Heart right ventricle (tissue), 16 donors: ENCODE data around the gene KRTAP22-2. TPM values are rescaled to one million over a fixed set of nuclear protein-coding genes. Genes with fewer than 3 reads are reported as not detected.

Source experiments
- ATAC-seq, 8 donors: fragments of 200-7000 bp; cut with Tn5 transposase; one replicate each; pipeline ENCODE4 v1.9.1; 2020; ENCODE audit warnings: mild to moderate bottlenecking in 8 of 8, moderate library complexity in 8 of 8, moderate number of reproducible peaks in 1 of 8
- DNase-seq, 2 donors: peaks; one replicate each; pipeline ENCODE4 v3.0.0-alpha.2; 2020
- H3K27ac ChIP-seq, 10 donors: fragments of 200-600 bp; sonication (generic) in 2 of 10; one replicate each; pipeline versions ENCODE4 v1.5.0 to v1.8.0; 2020 to 2022; ENCODE audit warnings: mild to moderate bottlenecking in 3 of 10
- H3K27me3 ChIP-seq, 7 donors: fragments of 200-600 bp; one replicate each; pipeline ENCODE4 v1.8.0; 2021 to 2022; ENCODE audit warnings: mild to moderate bottlenecking in 2 of 7
- H3K36me3 ChIP-seq, 9 donors: fragments of 200-600 bp; sonication (generic) in 1 of 9; one replicate each; pipeline versions ENCODE4 v1.5.0 to v1.8.0; 2020 to 2022; ENCODE audit warnings: mild to moderate bottlenecking in 2 of 9
- H3K4me1 ChIP-seq, 9 donors: fragments of 200-600 bp; sonication (generic) in 1 of 9; one replicate each; pipeline versions ENCODE4 v1.5.0 to v1.8.0; 2020 to 2022; ENCODE audit warnings: mild to moderate bottlenecking in 4 of 9
- H3K4me3 ChIP-seq, 10 donors: fragments of 200-600 bp; sonication (generic) in 2 of 10; one replicate each; pipeline versions ENCODE4 v1.5.0 to v1.8.0; 2020 to 2022; ENCODE audit warnings: mild to moderate bottlenecking in 7 of 10, moderate library complexity in 2 of 10
- H3K9me3 ChIP-seq, 11 donors: fragments of 200-600 bp in 10 of 11; sonication (generic) in 2 of 11; one replicate each; pipeline versions ENCODE4 v1.5.0 to v1.8.0; 2013 to 2022; ENCODE audit warnings: mild to moderate bottlenecking in 2 of 11, control low read depth in 1 of 11, moderate library complexity in 1 of 11
- CTCF ChIP-seq, 9 donors: fragments of 200-600 bp; sonication (generic) in 2 of 9; IDR thresholded peaks; one replicate each; pipeline versions ENCODE4 v1.5.0 to v1.8.0; 2021 to 2022; ENCODE audit warnings: antibody characterized with exemption in 9 of 9, mild to moderate bottlenecking in 5 of 9, moderate library complexity in 1 of 9
- WGBS, 2 donors: extraction: QIAGEN DNeasy Blood & Tissue Kit; methylation state at CpG; one replicate each; pipeline ENCODE4 v1.1.7; 2013; ENCODE audit warnings: inconsistent platforms in 1 of 2; 5-methylcytosine and 5-hydroxymethylcytosine counted together
- intact Hi-C, 10 donors: fragments of 100-400 bp; cut with DNase I; formaldehyde crosslinking; loops; one replicate each; pipeline versions ENCODE4 v1.11.1 to v1.14.2; 2022
- long read RNA-seq, 3 donors: library from polyadenylated mRNA; unstranded; transcript quantifications; one replicate each; pipeline ENCODE4 v2.0.0, GENCODE V29; 2020 to 2021
- polyA plus RNA-seq, 2 donors: library from polyadenylated mRNA; stranded (reverse); fragments of 200-250 nt; gene quantifications; one replicate each; pipeline ENCODE4 v1.2.3, GENCODE V29; 2013
- total RNA-seq, 10 donors: library from RNA; stranded (reverse); fragmentation: NEBNext Ultra II Directional in 3 of 10; extraction: Animal tissue kit (Norgen Biotek cat#: 25700) in 3 of 10; gene quantifications; one replicate each; pipeline versions ENCODE4 v1.2.1 to v1.2.4, GENCODE V29; 2021 to 2023
- donor health status: Arrhythmogenic right ventricular cardiomyopathy.
- donor health status: ischemic (EF 13 %, LVEDD 7.1; RV severe dilation, severe dysfunction).
- donor health status: healthy with polysubstance abuse.
- donor health status: DM: no; HTN: yes; CAD: no.
- donor health status: DM: no; HTN: no; CAD: no.
- donor health status: ischemic (EF 25% LVEDD 6.9; RV normal size, moderate dysfunction).
- donor health status: ischemic (EF 25% LVEDD 5.7; RV mildly dilated, moderate dysfunction).
- donor health status: healthy.
- donor health status: DM: yes; HTN: yes; CAD: no.
- donor health status: Ischemic cardiomyopathy.
- donor health status: ischemic (EF 35%, LVEDD 5.7; RV mildly dilated, moderate dysfunction).
- donor health status: nonischemic (EF 11% LVEDD 7.7; RV severe dilation, severe dysfunction).
- donor health status: DM: yes; HTN: yes; CAD: no.
- donor health status: PGD.
- donor health status: ischemic (EF 29% LVEDD 5.4; RV normal size, mild dysfunction).
- donor health status: nonischemic (EF 23%, LVEDD 6.1; RV moderate dilation, normal function).

The KRTAP22-2 gene
- not detected for total RNA-seq
- polyA plus RNA-seq, result not detected
- long read RNA-seq, donor 1, result 0 reads
- long read RNA-seq, donor 2, result 0 reads
- long read RNA-seq, donor 3, result 0 reads

- no peak for ATAC-seq
- intact Hi-C loops, result no loop called here
- Histone ChIP-seq H3K36me3 (no peaks in the 10 kb centered on the region), H3K9me3 (no peaks in the 10 kb centered on the region), H3K4me1 (no peaks in the 10 kb centered on the region), H3K27ac (no peak within 1 kb of the TSS), H3K27me3 (no peaks in the 10 kb centered on the region), H3K4me3 (no peak within 1 kb of the TSS)
- DNase-seq, result no peak
- no peak for TF ChIP-seq CTCF (IDR thresholded peaks at IDR 0.05)
Measured at GRCh38 chr21:30590297-30590696, at the start of gene KRTAP22-2. Gene KRTAP22-2 (minus strand): TSS chr21:30590397.

- ATAC-seq, result no peak
- Histone ChIP-seq H3K27me3 (no peaks in the 10 kb centered on the region), H3K27ac (no peak overlapping the region), H3K4me1 (no peaks in the 10 kb centered on the region), H3K36me3 (no peaks in the 10 kb centered on the region), H3K4me3 (no peak overlapping the region), H3K9me3 (peaks cover 0 to 27% (median 0%) of the 10 kb centered on the region in 11 donors)
- no peak for DNase-seq
- intact Hi-C loops, result no loop called here
- WGBS, 2 donors, result 51 to 62% methylated on average over 3 of the region's 3 CpGs
- no peak for TF ChIP-seq CTCF (IDR thresholded peaks at IDR 0.05)
Measured at GRCh38 chr21:30638686-30639085, 48.5 kb upstream of the KRTAP22-2 start.

- ATAC-seq, result no peak
- DNase-seq, result no peak
- 91 to 92% methylated on average over 1 of the region's 1 CpG for WGBS, 2 donors
- no peaks in the 10 kb centered on the region for H3K27me3 ChIP-seq
- no peaks in the 10 kb centered on the region for H3K36me3 ChIP-seq
- no peak for TF ChIP-seq CTCF (IDR thresholded peaks at IDR 0.05)
- no peak within 1 kb of the TSS for H3K27ac ChIP-seq
- H3K9me3 ChIP-seq, result peaks cover 0 to 6% (median 0%) of the 10 kb centered on the region in 11 donors
- H3K4me1 ChIP-seq, result no peaks in the 10 kb centered on the region
- no peak within 1 kb of the TSS for H3K4me3 ChIP-seq
- intact Hi-C loops, result no loop called here
Measured at GRCh38 chr21:30634906-30635305, 44.7 kb upstream of the KRTAP22-2 start, which contains the start of gene KRTAP20-2. Gene KRTAP20-2 (plus strand): TSS chr21:30635206. CDS start chr21:30635264, 58 bp downstream.

GRCh38 chr21:30629200-30629599 is 39.0 kb upstream of the KRTAP22-2 start:
- no peaks in the 10 kb centered on the region for H3K4me1 ChIP-seq
- DNase-seq (no peak), ATAC-seq (no peak)
- H3K4me3 ChIP-seq, result no peak overlapping the region
- intact Hi-C loops, result no loop called here
- no peaks in the 10 kb centered on the region for H3K27me3 ChIP-seq
- no peak overlapping the region for H3K27ac ChIP-seq
- TF ChIP-seq CTCF (IDR thresholded peaks at IDR 0.05), result no peak
- no peaks in the 10 kb centered on the region for H3K36me3 ChIP-seq
- peaks cover 0 to 11% (median 0%) of the 10 kb centered on the region in 11 donors for H3K9me3 ChIP-seq
- WGBS, 2 donors, result 18 to 26% methylated on average over 1 of the region's 1 CpG
